ENCODE results near the gene TTC31. TPM values are rescaled to one million over a fixed set of nuclear protein-coding genes. Genes with fewer than 3 reads are reported as not detected.

The TTC31 gene
- total RNA-seq, 1 experiment from 2014 or later = 38.3 TPM

- DNase-seq (ENCODE audit: low spot score) = no peak
- no peak for ATAC-seq
- H3K9me3 Mint-ChIP-seq = no peaks in the 10 kb centered on the region
- no peaks in the 10 kb centered on the region for H3K27me3 Mint-ChIP-seq (ENCODE audit: low read depth)
- H3K4me1 Mint-ChIP-seq = peaks cover 20% of the 10 kb centered on the region
- peak overlapping the region; percentile 3; the same call in 1 of the 2 replicates for H3K4me3 Mint-ChIP-seq
- no peak overlapping the region for H3K27ac Mint-ChIP-seq
- TF ChIP-seq ZMAT4 (CRISPR knock-in tag; IDR thresholded peaks at IDR 0.05) (no peak), ZNF396 (CRISPR knock-in tag; IDR thresholded peaks at IDR 0.05; ENCODE audit: borderline replicate concordance) (no peak), ZNF281 (CRISPR knock-in tag; IDR thresholded peaks at IDR 0.05) (no peak), CTCF (IDR thresholded peaks at IDR 0.05) (no peak), EMX1 (CRISPR knock-in tag; IDR thresholded peaks at IDR 0.05) (no peak), ZNF121 (CRISPR knock-in tag; IDR thresholded peaks at IDR 0.05) (no peak), HMGA2 (CRISPR knock-in tag; IDR thresholded peaks at IDR 0.05) (no peak), GRHL2 (CRISPR knock-in tag; IDR thresholded peaks at IDR 0.05; ENCODE audit: insufficient replicate concordance, severe bottlenecking) (no peak), MAX (CRISPR knock-in tag; IDR thresholded peaks at IDR 0.05) (no peak), NFYB (CRISPR knock-in tag; conservative IDR thresholded peaks at IDR 0.05; ENCODE audit: low read depth) (no peak), SP1 (CRISPR knock-in tag; conservative IDR thresholded peaks at IDR 0.05) (no peak), OVOL2 (CRISPR knock-in tag; IDR thresholded peaks at IDR 0.05; ENCODE audit: borderline replicate concordance) (no peak), ELF4 (CRISPR knock-in tag; IDR thresholded peaks at IDR 0.05; ENCODE audit: low read depth) (no peak), JUN (CRISPR knock-in tag; IDR thresholded peaks at IDR 0.05) (no peak), NR1H2 (CRISPR knock-in tag; IDR thresholded peaks at IDR 0.05) (no peak), PRDM15 (CRISPR knock-in tag; IDR thresholded peaks at IDR 0.05) (no peak), IRF2 (CRISPR knock-in tag; IDR thresholded peaks at IDR 0.05; ENCODE audit: borderline replicate concordance, low read depth) (no peak), JAZF1 (CRISPR knock-in tag; IDR thresholded peaks at IDR 0.05) (no peak), GABPB1 (CRISPR knock-in tag; IDR thresholded peaks at IDR 0.05) (no peak)
- TF ChIP-seq, protein P1, sequence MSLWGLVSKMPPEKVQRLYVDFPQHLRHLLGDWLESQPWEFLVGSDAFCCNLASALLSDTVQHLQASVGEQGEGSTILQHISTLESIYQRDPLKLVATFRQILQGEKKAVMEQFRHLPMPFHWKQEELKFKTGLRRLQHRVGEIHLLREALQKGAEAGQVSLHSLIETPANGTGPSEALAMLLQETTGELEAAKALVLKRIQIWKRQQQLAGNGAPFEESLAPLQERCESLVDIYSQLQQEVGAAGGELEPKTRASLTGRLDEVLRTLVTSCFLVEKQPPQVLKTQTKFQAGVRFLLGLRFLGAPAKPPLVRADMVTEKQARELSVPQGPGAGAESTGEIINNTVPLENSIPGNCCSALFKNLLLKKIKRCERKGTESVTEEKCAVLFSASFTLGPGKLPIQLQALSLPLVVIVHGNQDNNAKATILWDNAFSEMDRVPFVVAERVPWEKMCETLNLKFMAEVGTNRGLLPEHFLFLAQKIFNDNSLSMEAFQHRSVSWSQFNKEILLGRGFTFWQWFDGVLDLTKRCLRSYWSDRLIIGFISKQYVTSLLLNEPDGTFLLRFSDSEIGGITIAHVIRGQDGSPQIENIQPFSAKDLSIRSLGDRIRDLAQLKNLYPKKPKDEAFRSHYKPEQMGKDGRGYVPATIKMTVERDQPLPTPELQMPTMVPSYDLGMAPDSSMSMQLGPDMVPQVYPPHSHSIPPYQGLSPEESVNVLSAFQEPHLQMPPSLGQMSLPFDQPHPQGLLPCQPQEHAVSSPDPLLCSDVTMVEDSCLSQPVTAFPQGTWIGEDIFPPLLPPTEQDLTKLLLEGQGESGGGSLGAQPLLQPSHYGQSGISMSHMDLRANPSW (CRISPR knock-in tag; conservative IDR thresholded peaks at IDR 0.05; ENCODE audit: low read depth) = no peak
- ChIA-PET CTCF (interaction anchor here (2.0 kb wide), 1 partner anchor 12 kb away, joined by 8 read pairs; no protein-coding TSS in a partner anchor), POLR2A (no interaction called here)
- H3K36me3 Mint-ChIP-seq = peaks cover 9% of the 10 kb centered on the region
These were observed 20.1 kb upstream of the TTC31 start for GRCh38 chr2:74462786-74463105.
